Measurements from ENCODE around the gene PSTK.
A peak's percentile ranks its signal among the peaks of the same experiment; 100 is the strongest.

The PSTK gene

GRCh38 chr10:123009105-123009820 is 29.1 kb downstream of the PSTK start:
- no peak for DNase-seq (ENCODE audit: low read depth)
- peak overlapping the region; percentile 98 for H3K4me3 ChIP-seq (ENCODE audit: low read depth, low read length)
- TF ChIP-seq, protein P1, sequence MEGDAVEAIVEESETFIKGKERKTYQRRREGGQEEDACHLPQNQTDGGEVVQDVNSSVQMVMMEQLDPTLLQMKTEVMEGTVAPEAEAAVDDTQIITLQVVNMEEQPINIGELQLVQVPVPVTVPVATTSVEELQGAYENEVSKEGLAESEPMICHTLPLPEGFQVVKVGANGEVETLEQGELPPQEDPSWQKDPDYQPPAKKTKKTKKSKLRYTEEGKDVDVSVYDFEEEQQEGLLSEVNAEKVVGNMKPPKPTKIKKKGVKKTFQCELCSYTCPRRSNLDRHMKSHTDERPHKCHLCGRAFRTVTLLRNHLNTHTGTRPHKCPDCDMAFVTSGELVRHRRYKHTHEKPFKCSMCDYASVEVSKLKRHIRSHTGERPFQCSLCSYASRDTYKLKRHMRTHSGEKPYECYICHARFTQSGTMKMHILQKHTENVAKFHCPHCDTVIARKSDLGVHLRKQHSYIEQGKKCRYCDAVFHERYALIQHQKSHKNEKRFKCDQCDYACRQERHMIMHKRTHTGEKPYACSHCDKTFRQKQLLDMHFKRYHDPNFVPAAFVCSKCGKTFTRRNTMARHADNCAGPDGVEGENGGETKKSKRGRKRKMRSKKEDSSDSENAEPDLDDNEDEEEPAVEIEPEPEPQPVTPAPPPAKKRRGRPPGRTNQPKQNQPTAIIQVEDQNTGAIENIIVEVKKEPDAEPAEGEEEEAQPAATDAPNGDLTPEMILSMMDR (conservative IDR thresholded peaks at IDR 0.05; ENCODE audit: low read depth, low read length): no peak

- no peak overlapping the region for H3K4me3 ChIP-seq (ENCODE audit: low read depth, low read length)
- TF ChIP-seq, protein P1 (conservative IDR thresholded peaks at IDR 0.05; ENCODE audit: low read depth, low read length): no peak
- peak; percentile 28 for DNase-seq (ENCODE audit: low read depth)
These were observed 31.8 kb downstream of the PSTK start for GRCh38 chr10:123011987-123012386.

GRCh38 chr10:123013456-123014419 is 33.5 kb downstream of the PSTK start:
- DNase-seq (ENCODE audit: low read depth): no peak
- TF ChIP-seq, protein P1 (conservative IDR thresholded peaks at IDR 0.05; ENCODE audit: low read depth, low read length): no peak
- H3K4me3 ChIP-seq (ENCODE audit: low read depth, low read length): no peak overlapping the region

GRCh38 chr10:123014772-123015171 is 34.6 kb downstream of the PSTK start:
- TF ChIP-seq, protein P1 (conservative IDR thresholded peaks at IDR 0.05; ENCODE audit: low read depth, low read length): no peak
- no peak overlapping the region for H3K4me3 ChIP-seq (ENCODE audit: low read depth, low read length)
- no peak for DNase-seq (ENCODE audit: low read depth)

DNA sequence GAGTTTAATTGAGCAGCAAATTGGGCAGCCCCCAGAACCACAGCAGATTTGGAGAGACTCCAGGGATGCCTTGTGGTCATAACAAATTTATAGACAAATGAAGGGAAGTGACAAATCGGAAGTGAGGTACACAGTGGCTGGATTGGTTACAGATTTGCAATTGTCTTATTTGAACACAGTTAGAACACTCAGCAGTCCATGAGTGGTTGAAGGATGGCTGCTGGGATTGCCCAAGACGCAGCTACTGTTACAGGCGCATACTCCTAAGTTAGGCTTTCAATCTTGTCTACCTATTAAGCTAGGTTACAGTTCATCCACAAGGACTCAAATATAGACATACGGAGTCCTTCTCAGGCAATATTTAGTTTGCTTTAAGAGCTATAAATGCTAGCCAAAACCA is 36.0 kb downstream of the PSTK start:
- TF ChIP-seq, protein P1 (conservative IDR thresholded peaks at IDR 0.05; ENCODE audit: low read depth, low read length): no peak
- no peak overlapping the region for H3K4me3 ChIP-seq (ENCODE audit: low read depth, low read length)
- no peak for DNase-seq (ENCODE audit: low read depth)

DNA sequence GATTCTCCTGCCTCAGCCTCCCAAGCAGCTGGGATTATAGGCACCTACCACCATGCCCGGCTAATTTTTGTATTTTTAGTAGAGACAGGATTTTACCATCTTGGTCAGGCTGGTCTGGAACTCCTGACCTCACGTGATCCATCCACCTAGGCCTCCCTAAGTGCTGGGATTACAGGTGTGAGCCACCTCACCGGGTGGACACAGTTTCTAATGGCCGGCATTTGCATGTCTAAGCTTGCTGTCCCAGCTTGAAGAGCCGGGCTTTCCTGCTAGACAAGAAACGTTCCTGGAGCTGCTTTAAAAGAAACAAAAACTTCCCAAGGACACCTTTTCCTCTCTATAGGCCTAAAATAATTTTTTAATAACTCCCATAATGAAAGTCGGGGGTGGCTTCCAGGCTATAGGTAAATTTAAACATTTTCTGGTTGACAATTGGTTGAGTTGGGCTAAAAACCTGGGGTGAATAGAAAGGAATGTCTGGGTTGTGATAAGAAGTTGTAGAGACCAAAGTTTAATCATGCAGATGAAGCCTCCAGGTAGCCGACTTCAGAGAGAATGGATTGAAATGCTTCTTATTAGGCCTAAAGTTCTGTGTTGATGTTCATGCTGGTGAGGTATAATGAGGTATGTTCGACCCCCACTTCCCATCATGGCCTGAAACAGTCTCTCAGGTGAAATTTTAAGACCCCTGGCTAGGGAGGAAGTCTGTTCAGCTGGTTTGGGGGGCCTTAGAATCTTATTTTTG is 37.4 kb downstream of the PSTK start:
- TF ChIP-seq, protein P1 (conservative IDR thresholded peaks at IDR 0.05; ENCODE audit: low read depth, low read length): no peak
- no peak overlapping the region for H3K4me3 ChIP-seq (ENCODE audit: low read depth, low read length)
- no peak for DNase-seq (ENCODE audit: low read depth)

All from choroid plexus epithelial cell (primary cell).